CD4-positive, alpha-beta T cell treated with Interleukin-10 for 1 hour (primary cell): ENCODE results near the gene CCZ1B.
"Not testable (repeated sequence)": the region's sequence is repeated elsewhere in the genome, so short reads cannot be mapped to it uniquely, and the experiment has no call there.

Source experiments
- DNase-seq: peaks from one replicate; pipeline ENCODE4 v3.0.0-alpha.2; 2020

Gene CCZ1B

DNA sequence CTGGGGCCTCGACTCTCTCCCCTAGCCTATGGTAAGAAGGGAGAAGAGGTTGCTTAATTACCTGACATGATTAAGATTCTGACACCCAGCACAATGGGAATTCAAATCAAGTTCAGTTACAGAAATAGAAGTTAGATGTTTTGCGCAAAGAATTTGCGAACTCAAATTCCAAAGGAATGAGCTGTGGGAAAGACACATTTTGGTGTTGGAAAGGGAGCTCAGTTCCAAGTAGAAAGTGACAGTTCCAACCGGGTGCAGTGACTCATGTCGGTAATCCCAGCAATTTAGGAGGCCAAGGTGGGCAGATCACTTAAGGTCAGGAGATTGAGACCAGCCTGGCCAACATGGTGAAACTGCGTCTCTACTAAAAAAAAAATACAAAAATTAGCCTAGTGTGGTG is 4.0 kb upstream of the CCZ1B start:
- not testable (repeated sequence) for DNase-seq

DNA sequence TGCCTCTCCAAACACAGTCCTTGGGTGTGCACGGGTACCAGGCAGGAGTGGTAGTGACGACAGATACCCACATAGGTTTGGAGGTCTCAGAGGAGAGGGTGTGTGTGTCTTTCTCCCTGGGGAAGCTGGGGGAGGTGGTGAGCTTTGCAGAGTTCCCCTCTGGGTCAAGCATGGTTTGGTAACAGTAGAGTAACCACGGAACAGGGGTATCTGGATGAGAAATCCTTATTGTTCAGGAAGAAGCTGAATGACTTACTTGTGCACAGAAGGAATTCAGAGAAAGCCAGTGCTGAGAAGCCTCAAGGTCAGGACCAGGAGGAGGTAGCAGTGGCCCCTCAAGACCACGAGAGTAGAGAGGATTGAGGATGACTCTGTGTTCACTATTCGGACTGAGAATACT is 3.5 kb upstream of the CCZ1B start:
- not testable (repeated sequence) for DNase-seq

DNA sequence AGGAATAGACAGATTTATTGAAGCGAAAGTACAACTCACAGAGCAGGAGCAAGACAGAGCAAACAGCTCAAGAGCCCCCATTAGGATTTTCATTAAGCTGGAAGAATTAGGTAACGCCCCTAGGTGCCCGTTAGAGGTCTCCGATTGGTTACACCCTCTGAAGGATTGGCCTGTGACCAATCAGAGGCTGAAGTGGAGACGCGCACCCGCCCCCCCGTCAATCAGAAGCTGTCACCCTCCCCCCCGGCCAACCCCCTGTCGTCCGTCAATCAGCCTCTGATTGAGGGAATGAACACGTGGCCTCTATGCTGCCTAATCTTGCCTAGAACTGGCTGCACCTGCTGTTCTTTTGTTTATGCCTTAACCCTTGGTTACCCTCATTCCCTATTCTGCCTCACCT is 1.1 kb upstream of the CCZ1B start:
- not testable (repeated sequence) for DNase-seq

DNA sequence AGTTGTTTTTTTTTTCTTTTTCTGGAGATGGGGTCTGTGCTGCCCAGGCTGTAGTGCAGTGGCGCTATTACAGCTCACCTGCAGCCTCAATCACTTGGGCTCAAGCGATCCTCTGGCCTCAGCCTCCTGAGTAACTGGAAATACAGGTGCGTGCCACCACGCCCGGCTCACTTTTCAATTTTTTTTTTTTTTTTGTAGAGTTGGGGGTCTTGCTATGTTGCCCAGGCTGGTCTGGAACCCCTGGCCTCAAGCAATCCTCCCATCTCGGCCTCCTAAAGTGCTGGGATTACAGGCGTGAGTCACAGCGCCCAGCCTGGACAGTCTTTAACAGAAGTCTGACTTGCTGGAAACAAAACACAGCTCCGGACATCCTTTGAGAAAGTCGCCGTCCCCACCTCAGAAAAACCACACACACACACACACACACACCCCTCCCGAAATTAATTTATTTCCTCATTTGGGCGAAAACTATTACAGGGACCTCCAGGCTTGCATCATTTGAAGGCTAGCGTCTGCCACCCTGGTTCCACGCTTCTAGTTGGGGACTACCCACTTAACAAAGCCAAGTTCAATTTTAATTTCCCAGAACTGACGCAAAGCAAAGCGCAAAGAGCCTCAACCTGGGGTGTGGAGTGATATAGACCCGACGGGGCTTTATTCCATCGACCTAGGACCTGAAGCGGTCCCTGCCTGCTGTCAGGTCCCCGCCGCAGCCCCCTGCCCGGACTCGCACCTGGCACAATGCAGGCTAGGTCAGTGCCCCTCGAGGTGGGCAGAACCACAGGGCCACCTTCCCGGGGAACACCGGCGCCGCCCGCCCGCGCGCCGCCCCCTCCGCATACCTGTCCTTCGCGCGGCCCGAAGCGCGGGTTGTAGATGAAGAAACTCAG is 594 bp downstream of the CCZ1B start:
- DNase-seq, result peak; percentile 24

DNA sequence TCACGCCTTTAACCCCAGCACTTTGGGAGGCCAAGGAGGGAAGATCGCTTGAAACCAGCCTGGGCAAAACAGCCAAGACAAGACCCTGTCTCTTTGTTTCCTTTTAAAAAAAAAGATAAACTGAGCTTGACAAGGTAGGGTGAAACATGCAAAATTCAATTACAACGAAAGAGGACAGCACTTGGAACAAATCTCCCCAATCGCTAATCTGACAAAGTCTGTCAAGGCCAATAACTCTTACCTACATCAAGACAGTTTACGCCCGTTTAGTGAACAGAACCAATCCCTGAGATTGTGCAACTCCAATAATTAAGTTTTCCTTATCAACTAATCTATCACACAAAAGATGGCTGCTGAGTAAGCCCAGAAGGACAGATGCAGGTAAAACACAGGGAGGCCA is 4.5 kb downstream of the CCZ1B start:
- DNase-seq, result not testable (repeated sequence)

DNA sequence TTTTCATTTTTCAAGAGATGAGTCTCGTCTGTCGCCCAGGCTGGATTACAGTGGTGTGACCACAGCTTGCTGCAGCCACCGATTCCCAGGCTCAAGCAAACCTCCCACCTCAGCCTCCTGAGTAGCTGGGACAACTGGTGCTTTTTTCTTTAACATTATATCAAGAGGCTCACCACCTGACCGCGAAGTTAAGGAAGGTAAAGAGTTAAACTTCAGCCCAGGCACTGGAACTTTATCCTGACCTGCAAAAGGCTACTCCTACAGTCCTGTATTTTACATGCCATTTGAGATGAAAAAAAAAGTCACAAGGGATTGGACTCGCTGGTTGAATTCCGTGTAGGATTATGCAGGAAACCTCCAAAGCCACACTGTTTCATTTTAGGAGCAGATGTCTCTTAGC is 10.6 kb downstream of the CCZ1B start:
- not testable (repeated sequence) for DNase-seq

DNA sequence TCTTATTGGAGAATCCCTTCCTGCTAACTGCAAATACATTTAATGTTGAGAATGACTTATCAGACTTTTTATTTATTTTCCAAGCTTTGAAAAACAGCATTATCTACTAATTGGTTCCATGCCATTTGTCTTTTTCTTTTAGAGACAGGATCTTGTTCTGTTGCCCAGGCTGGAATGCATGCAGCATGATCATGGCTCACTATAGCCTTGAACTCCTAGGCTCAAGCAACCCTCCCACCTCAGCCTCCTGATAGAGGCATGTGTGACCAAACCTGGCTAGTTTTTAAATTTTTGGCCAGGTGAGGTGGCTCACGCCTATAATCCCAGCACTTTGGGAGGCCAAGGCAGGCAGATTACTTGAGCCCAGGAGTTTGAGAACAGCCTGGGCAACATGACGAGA is 13.1 kb downstream of the CCZ1B start:
- not testable (repeated sequence) for DNase-seq

DNA sequence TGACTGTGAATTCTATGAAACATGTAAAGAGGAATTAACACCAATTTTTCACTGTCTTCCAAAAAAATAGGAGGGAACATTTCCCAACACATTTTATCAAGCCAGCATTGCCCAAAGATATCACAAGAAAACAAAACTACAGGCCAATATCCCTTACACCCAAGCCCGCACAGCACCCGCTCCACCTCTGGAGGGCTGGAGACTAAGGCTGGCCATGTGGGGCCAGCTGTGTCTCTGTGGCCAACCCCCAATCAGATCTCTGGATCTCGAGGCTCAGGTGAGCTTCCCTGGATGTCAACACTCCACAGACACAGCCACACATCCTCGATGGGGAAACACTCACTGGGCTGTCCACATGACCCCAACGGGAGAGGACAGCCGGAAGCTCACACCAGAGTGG is 18.1 kb downstream of the CCZ1B start:
- not testable (repeated sequence) for DNase-seq

DNA sequence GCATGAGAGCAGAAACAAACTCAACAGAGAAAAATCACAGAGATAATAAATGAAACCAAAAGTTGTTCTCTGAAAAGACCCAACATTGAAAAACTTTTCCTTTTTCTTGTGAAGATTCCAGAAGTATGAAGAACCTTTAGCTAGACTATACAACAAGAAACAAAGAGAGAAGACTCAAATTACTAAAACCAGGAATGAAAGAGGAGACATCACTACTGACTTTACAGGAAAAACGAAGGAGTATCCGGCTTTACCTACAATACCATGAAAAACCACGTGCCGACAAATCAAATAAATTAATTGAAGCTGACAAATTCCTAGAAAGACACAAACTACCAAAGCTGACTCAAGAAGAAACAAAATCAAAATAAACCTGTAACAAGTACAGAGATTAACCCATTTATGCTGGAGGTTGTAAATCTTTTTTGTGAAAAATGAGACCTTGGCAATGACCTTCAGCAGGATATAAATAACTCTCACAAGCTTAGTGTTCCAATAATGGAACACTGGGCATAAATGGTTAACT is 18.6 kb downstream of the CCZ1B start:
- DNase-seq, result not testable (repeated sequence)

DNA sequence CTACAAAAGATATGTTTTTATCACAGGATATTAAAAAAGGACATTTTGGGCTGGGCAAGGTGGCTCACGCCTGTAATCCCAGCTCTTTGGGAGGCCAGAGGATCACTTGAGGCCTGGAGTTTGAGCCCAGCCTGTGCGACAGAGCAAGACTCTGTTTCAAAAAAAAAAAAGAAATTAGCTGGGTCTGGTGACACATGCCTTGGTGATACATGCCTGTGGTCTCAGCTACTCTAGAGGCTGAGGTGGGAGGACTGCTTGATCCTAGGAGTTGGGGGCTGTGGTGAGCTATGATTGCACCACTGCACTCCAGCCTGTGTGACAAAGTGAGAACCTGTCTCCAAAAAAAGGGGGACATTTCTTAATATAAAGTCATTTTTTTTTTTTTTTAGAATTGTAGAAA is 25.7 kb downstream of the CCZ1B start:
- DNase-seq, result not testable (repeated sequence)

DNA sequence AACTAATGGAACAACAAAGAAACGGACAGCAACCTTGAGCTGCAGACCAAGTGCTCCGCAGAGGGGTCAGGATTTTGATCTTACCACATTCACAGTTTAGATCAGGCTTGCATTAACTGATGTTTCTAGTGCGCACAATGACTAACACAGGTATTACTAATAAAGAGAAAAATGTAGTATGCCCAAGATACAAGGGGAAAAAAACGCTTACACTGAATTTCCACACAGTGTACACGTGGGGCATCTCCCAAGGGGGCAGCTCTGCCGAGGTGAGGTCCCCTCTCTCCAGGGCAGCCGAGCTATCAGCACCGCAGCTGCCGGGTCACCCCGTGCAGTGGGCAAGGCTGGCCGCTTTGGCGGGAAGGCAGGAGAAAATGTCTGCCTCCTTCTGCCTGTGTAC is 26.2 kb downstream of the CCZ1B start:
- not testable (repeated sequence) for DNase-seq

DNA sequence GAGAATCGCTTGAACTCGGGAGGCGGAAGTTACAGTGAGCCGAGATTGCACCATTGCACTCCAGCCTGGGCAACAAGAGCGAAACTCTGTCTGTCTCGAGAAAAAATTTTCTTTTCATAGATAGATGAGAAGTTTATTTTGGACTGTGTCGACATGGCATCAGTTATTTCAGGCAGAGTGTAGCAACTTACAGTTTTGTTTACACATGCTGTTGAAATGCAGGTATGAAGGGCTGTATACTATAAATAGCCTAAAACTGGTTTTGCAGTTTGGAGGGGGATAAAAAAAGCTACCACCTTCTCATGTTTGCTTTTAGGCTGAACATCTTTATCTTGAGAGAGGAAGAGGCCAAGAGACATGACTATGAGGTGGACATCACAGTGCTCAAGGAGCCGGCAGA is 28.0 kb downstream of the CCZ1B start:
- not testable (repeated sequence) for DNase-seq

DNA sequence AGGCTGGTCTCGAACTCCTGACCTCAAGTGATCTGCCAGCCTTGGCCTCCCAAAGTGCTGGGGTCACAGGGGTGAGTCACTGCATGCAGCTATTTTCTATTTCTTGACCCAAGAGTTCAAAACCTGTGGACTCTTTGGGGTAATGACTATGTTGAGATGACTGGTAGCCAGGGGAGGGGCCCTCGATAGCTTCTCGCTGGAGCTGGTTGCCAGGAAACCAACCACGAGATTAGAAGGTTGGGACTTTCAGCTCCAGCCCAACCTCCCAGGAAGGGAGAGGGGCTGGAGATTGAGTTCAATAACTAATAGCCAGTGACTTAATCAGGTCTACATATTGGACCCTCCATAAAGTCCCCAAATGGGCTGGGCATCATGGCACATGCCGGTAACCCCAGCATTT is 28.9 kb downstream of the CCZ1B start:
- DNase-seq, result not testable (repeated sequence)

DNA sequence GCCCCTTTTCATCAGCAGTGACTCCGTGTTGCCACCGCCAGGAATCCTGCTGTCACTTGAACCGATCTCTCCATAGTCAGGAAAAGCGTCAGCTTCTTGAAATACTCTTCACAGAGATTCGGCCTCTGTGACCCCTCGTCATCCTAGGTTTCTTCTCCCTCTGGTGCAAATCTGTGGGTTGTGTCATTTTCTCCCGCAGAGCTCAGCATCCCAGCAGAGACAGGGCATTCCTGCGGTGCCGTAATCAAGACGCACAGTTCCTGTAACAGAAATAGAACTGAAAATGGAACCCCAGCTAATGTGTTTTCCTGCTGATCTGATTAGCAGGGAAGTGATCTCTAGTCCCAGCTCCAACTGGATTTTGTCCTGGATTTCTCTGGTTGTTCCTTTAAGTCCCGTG is 31.8 kb downstream of the CCZ1B start:
- not testable (repeated sequence) for DNase-seq

DNA sequence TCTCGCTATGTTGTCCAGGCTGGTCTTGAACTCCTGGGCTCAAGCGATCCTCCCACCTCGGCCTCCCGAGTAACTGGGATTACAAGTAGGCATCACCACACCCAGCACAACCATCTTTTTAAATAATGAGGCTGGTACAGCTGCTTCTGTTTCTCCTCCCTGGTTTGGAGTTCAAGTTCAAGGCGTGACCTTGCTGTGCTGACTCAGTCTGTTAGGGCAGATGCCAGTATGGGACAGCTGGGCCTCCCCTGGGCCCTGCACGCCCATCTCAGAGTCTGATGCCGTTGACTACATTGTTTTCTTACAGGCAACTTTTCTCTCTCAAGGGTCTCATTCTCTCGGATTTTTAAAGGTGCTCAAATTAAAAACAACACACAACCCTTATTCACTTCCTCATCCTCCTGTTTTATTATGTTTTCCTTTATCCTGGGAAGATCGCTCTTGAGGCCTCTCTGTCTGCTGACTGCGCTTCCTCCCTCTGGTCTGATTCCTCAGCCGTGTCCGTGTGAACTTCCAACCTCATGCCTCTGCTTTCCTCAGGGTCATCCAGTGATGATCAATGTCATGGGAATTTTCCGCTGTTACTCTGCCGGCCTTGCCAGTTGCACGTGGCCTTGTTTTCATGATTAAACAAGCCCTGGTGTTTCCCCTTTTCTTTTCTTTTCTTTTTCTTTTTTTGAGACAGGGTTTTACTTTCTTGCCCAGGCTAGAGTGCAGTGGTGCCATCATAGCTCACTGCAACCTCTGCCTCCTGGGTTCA is 33.8 kb downstream of the CCZ1B start:
- not testable (repeated sequence) for DNase-seq

DNA sequence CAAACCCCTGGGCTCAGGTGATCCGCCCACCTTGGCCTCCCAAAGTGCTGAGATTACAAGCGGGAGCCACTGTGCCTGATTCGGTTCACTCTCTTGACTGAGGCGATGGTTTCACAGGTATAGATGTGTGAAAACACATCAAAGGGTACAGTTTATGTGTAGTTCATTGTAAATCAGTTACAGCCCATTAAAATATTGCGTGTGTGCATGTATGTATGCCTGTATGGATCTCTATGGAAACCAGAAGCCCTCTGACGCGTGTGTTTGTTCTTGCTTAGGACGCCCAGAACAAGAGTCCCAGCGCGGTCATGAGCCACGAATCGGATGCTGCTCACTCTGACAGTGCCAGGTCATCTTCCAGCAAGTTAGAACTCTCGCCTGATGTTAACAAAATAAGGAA is 36.7 kb downstream of the CCZ1B start:
- DNase-seq, result not testable (repeated sequence)

DNA sequence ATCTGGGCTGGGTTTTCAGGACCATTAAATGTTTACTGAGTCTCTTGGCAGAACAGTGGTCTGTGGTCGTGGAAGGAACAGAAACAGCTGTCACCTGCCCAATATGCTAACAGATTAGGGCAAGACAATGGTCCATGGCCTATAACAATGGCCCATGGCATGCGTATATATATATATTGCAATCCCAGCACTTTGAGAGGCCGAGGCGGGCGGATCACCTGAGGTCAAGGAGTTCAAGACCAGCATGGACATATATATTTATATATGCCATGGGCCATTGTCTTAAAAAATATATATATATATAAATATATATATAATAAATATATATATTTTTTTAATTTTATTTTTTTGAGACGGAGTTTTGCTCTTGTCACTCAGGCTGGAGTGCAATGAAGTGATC is 44.5 kb downstream of the CCZ1B start:
- not testable (repeated sequence) for DNase-seq

DNA sequence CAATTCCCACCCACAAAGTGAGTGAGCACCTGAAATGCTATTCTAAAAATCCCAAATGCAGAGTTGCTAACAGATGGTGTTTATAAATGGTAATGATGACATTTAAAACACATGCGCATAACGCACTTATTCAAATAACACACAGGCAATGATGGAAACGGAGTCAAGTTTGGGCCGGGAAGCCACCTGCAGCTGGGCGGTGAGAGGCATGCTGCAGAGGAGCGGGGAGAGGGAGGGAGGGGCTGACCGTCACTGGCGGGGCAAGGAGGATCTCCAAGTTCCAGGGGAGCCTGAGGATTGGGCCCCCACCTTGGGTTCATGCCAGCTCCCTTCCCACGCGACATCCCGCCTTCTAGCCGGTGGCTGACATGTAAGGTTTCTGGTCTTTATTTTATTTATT is 64.9 kb downstream of the CCZ1B start:
- DNase-seq, result not testable (repeated sequence)

DNA sequence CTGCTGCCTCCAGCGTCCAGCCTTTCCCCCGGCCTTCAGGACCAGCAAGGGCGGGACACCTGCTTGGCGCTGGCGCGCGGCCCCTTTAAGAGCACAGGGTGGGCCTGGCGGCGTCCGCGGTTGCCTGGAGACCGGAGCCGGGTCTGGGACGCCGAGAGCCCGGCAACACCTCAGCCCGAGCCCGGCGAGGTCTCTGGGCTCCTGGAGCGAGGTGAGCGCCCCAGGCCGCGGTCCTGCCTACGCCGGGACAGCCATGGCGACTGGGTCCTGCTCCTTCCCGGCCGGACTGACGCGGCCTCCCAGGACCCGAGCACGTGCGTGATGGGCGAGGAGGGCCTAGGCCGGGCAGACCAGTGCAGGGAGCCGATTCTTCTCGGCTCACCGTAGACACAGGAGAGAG is 72.1 kb downstream of the CCZ1B start, which contains the start of gene RSPH10B2:
RSPH10B2 (plus strand) TSS at position 140 of the 400 bp plus-strand sequence. CDS start 3,575 bp downstream, outside the sequence.
- not testable (repeated sequence) for DNase-seq

DNA sequence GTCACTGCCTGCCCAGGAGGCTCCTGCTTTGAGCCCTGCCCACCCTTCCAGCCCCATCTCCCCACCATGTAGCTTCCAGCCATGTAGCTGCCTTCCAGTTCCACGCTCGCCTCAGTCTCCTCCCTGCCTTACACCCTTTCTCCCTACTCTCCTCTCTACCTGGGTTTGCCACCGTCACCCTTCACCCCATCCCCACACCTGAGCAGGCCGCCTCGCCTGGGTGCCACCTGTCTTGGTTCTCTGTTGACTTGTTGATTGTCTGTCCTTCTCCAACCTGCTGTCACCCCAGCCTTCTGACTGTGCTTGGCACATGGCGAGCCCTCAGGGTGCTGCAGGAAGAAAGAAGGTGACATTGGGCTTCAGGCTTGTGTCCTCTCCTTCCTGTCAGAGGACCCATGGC is 75.9 kb downstream of the CCZ1B start:
- DNase-seq, result not testable (repeated sequence)

DNA sequence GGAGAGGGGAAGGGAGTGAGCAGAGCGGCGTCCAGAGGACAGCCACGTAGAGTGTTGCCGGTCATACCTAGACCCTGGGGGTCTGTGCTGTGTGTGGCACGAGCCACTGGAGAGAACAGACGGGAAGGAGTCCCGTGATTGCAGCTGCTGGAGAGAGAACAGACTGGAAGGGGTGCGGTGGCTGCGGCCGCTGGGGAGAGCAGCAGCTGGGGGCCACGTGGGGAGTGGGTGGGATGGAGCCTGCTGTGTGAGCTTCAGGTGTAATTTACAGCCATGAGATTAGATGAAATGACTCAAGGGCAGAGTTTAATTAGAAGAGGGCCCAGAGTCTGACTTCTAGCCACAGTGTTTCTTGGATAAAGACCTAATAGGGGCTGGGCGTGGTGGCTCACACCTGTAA is 76.7 kb downstream of the CCZ1B start:
- DNase-seq, result not testable (repeated sequence)
